Measurements from ENCODE around the gene SIN3A. TPM values are rescaled to one million over a fixed set of nuclear protein-coding genes. Genes with fewer than 3 reads are reported as not detected.

Gene SIN3A
- total and polyA plus RNA-seq, 2 experiments from 2014 or later = 24.3 to 73.0 TPM

- Histone ChIP-seq H3K9me2 (ENCODE audit: insufficient read depth) (no peaks in the 10 kb centered on the region), H3F3A (replicated peaks; ENCODE audit: low read depth) (peaks cover 17% of the 10 kb centered on the region), H4K20me1 (replicated peaks; ENCODE audit: insufficient read depth) (peaks cover 11% of the 10 kb centered on the region), H3K27me3 (ENCODE audit: insufficient read depth) (no peaks in the 10 kb centered on the region), H3K79me2 (replicated peaks; ENCODE audit: insufficient read depth) (peaks cover 28% of the 10 kb centered on the region), H2AFZ (no peak overlapping the region), H3K4me3 (peak overlapping the region; percentile 92), H3K4me2 (peak overlapping the region; percentile 86), H3K36me3 (ENCODE audit: insufficient read depth) (no peaks in the 10 kb centered on the region), H3K27ac (ENCODE audit: low read depth) (peak overlapping the region; percentile 98), H3K4me1 (ENCODE audit: insufficient read depth) (peaks cover 19% of the 10 kb centered on the region)
- Mint-ChIP-seq H3K27ac (peak overlapping the region; percentile 100), H3K36me3 (ENCODE audit: low read depth) (no peaks in the 10 kb centered on the region; the same call in 2 of the 3 replicates), H3K27me3 (ENCODE audit: insufficient read depth, low read depth, poor library complexity) (peaks cover 28% of the 10 kb centered on the region), H3K9me3 (no peaks in the 10 kb centered on the region; the same call in 2 of the 3 replicates), H3K4me1 (peaks cover 17% of the 10 kb centered on the region; the same call in 2 of the 3 replicates), H3K4me3 (peak overlapping the region; percentile 96)
- TF ChIP-seq, protein P1, sequence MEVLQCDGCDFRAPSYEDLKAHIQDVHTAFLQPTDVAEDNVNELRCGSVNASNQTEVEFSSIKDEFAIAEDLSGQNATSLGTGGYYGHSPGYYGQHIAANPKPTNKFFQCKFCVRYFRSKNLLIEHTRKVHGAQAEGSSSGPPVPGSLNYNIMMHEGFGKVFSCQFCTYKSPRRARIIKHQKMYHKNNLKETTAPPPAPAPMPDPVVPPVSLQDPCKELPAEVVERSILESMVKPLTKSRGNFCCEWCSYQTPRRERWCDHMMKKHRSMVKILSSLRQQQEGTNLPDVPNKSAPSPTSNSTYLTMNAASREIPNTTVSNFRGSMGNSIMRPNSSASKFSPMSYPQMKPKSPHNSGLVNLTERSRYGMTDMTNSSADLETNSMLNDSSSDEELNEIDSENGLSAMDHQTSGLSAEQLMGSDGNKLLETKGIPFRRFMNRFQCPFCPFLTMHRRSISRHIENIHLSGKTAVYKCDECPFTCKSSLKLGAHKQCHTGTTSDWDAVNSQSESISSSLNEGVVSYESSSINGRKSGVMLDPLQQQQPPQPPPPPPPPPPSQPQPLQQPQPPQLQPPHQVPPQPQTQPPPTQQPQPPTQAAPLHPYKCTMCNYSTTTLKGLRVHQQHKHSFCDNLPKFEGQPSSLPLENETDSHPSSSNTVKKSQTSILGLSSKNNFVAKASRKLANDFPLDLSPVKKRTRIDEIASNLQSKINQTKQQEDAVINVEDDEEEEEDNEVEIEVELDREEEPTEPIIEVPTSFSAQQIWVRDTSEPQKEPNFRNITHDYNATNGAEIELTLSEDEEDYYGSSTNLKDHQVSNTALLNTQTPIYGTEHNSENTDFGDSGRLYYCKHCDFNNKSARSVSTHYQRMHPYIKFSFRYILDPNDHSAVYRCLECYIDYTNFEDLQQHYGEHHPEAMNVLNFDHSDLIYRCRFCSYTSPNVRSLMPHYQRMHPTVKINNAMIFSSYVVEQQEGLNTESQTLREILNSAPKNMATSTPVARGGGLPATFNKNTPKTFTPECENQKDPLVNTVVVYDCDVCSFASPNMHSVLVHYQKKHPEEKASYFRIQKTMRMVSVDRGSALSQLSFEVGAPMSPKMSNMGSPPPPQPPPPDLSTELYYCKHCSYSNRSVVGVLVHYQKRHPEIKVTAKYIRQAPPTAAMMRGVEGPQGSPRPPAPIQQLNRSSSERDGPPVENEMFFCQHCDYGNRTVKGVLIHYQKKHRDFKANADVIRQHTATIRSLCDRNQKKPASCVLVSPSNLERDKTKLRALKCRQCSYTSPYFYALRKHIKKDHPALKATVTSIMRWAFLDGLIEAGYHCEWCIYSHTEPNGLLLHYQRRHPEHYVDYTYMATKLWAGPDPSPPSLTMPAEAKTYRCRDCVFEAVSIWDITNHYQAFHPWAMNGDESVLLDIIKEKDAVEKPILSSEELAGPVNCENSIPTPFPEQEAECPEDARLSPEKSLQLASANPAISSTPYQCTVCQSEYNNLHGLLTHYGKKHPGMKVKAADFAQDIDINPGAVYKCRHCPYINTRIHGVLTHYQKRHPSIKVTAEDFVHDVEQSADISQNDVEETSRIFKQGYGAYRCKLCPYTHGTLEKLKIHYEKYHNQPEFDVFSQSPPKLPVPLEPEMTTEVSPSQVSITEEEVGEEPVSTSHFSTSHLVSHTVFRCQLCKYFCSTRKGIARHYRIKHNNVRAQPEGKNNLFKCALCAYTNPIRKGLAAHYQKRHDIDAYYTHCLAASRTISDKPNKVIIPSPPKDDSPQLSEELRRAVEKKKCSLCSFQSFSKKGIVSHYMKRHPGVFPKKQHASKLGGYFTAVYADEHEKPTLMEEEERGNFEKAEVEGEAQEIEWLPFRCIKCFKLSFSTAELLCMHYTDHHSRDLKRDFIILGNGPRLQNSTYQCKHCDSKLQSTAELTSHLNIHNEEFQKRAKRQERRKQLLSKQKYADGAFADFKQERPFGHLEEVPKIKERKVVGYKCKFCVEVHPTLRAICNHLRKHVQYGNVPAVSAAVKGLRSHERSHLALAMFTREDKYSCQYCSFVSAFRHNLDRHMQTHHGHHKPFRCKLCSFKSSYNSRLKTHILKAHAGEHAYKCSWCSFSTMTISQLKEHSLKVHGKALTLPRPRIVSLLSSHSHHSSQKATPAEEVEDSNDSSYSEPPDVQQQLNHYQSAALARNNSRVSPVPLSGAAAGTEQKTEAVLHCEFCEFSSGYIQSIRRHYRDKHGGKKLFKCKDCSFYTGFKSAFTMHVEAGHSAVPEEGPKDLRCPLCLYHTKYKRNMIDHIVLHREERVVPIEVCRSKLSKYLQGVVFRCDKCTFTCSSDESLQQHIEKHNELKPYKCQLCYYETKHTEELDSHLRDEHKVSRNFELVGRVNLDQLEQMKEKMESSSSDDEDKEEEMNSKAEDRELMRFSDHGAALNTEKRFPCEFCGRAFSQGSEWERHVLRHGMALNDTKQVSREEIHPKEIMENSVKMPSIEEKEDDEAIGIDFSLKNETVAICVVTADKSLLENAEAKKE (CRISPR knock-in tag; IDR thresholded peaks at IDR 0.05) = no peak
- no peak for TF ChIP-seq EZH2phosphoT487 (IDR thresholded peaks at IDR 0.05; ENCODE audit: unreplicated experiment)
- peak; percentile 83; the same call in 1 of the 2 replicates for TF ChIP-seq POLR2AphosphoS5 (IDR thresholded peaks at IDR 0.05; ENCODE audit: low read depth)
- TF ChIP-seq, protein P2, sequence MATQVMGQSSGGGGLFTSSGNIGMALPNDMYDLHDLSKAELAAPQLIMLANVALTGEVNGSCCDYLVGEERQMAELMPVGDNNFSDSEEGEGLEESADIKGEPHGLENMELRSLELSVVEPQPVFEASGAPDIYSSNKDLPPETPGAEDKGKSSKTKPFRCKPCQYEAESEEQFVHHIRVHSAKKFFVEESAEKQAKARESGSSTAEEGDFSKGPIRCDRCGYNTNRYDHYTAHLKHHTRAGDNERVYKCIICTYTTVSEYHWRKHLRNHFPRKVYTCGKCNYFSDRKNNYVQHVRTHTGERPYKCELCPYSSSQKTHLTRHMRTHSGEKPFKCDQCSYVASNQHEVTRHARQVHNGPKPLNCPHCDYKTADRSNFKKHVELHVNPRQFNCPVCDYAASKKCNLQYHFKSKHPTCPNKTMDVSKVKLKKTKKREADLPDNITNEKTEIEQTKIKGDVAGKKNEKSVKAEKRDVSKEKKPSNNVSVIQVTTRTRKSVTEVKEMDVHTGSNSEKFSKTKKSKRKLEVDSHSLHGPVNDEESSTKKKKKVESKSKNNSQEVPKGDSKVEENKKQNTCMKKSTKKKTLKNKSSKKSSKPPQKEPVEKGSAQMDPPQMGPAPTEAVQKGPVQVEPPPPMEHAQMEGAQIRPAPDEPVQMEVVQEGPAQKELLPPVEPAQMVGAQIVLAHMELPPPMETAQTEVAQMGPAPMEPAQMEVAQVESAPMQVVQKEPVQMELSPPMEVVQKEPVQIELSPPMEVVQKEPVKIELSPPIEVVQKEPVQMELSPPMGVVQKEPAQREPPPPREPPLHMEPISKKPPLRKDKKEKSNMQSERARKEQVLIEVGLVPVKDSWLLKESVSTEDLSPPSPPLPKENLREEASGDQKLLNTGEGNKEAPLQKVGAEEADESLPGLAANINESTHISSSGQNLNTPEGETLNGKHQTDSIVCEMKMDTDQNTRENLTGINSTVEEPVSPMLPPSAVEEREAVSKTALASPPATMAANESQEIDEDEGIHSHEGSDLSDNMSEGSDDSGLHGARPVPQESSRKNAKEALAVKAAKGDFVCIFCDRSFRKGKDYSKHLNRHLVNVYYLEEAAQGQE (IDR thresholded peaks at IDR 0.05; ENCODE audit: unreplicated experiment) = no peak
- TF ChIP-seq ZNF114 (CRISPR knock-in tag; IDR thresholded peaks at IDR 0.05) = no peak
- TF ChIP-seq, protein P3, sequence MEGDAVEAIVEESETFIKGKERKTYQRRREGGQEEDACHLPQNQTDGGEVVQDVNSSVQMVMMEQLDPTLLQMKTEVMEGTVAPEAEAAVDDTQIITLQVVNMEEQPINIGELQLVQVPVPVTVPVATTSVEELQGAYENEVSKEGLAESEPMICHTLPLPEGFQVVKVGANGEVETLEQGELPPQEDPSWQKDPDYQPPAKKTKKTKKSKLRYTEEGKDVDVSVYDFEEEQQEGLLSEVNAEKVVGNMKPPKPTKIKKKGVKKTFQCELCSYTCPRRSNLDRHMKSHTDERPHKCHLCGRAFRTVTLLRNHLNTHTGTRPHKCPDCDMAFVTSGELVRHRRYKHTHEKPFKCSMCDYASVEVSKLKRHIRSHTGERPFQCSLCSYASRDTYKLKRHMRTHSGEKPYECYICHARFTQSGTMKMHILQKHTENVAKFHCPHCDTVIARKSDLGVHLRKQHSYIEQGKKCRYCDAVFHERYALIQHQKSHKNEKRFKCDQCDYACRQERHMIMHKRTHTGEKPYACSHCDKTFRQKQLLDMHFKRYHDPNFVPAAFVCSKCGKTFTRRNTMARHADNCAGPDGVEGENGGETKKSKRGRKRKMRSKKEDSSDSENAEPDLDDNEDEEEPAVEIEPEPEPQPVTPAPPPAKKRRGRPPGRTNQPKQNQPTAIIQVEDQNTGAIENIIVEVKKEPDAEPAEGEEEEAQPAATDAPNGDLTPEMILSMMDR (conservative IDR thresholded peaks at IDR 0.05; ENCODE audit: low read depth in 2 of 2) = no peak
- TF ChIP-seq EZH2 (IDR thresholded peaks at IDR 0.05; ENCODE audit: low read depth, unreplicated experiment) = no peak
- no peak for TF ChIP-seq JUNB (IDR thresholded peaks at IDR 0.05; ENCODE audit: unreplicated experiment)
- TF ChIP-seq ZNF331 (CRISPR knock-in tag; IDR thresholded peaks at IDR 0.05; ENCODE audit: low read depth) = no peak
- no peak for TF ChIP-seq NANOG (IDR thresholded peaks at IDR 0.05; ENCODE audit: borderline replicate concordance)
- TF ChIP-seq ETS1 (IDR thresholded peaks at IDR 0.05) = peak; percentile 51; the same call in 1 of the 2 replicates
- peak; percentile 88 for TF ChIP-seq CREB1 (CRISPR knock-in tag; IDR thresholded peaks at IDR 0.05; ENCODE audit: low read depth)
- TF ChIP-seq STAT1 (IDR thresholded peaks at IDR 0.05; ENCODE audit: unreplicated experiment) = no peak
- peak; percentile 28 for ATAC-seq
- DNase-seq (ENCODE audit: low spot score) = peak; percentile 100
Measured at GRCh38 chr15:75453703-75454470, 2.4 kb upstream of the SIN3A start.

Measured in GM23338 (cell line).